SK-N-SH treated with all-trans-retinoic acid at 6 μM for 48 hours (cell line): ENCODE data around the gene DBI.

Experiments
- ATAC-seq: fragments of 200-7000 bp; cut with Tn5 transposase; 3 replicates; pipeline ENCODE4 v1.9.1; 2020; ENCODE audit warnings: mild to moderate bottlenecking, moderate library complexity
- ARNTL ChIP-seq: fragments of 450-650 bp; formaldehyde crosslinking; IDR thresholded peaks from 2 replicates; pipeline ENCODE4 v1.5.0; 2020; ENCODE audit warnings: low read depth, mild to moderate bottlenecking, moderate library complexity, borderline replicate concordance
- BACH2 ChIP-seq: fragments of 250-450 bp; sonication (Bioruptor Pico); IDR thresholded peaks from 2 replicates; pipeline ENCODE4 v1.9.0; 2021; ENCODE audit warnings: mild to moderate bottlenecking, borderline replicate concordance
- CSDC2 ChIP-seq: fragments of 250-450 bp; sonication (Bioruptor Pico); IDR thresholded peaks from 2 replicates; pipeline ENCODE4 v1.5.0; 2020; ENCODE audit warnings: mild to moderate bottlenecking, moderate library complexity
- CSRNP3 ChIP-seq: fragments of 250-450 bp; sonication (Bioruptor Pico); IDR thresholded peaks from 2 replicates; pipeline ENCODE4 v1.5.1; 2021; ENCODE audit warnings: mild to moderate bottlenecking, moderate library complexity
- ESRRG ChIP-seq: fragments of 250-450 bp; sonication (Bioruptor Pico); IDR thresholded peaks from 2 replicates; pipeline ENCODE4 v1.6.1; 2021; ENCODE audit warnings: mild to moderate bottlenecking
- GLIS3 ChIP-seq: fragments of 250-450 bp; sonication (Bioruptor Pico); IDR thresholded peaks from 2 replicates; pipeline ENCODE4 v1.5.0; 2020; ENCODE audit warnings: mild to moderate bottlenecking, moderate library complexity
- ISL1 ChIP-seq: fragments of 250-450 bp; sonication (Bioruptor Pico); IDR thresholded peaks from 2 replicates; pipeline ENCODE4 v2.1.2; 2022; ENCODE audit warnings: mild to moderate bottlenecking, moderate library complexity
- OSR1 ChIP-seq: fragments of 250-450 bp; sonication (Bioruptor Pico); IDR thresholded peaks from 2 replicates; pipeline ENCODE4 v1.8.0; 2022; ENCODE audit warnings: moderate library complexity, mild to moderate bottlenecking, inconsistent platforms
- PPARA ChIP-seq: fragments of 250-450 bp; sonication (Bioruptor Pico); IDR thresholded peaks from 2 replicates; pipeline ENCODE4 v1.5.0; 2020; ENCODE audit warnings: mild to moderate bottlenecking, borderline replicate concordance
- RARB ChIP-seq: fragments of 250-450 bp; sonication (Bioruptor Pico); IDR thresholded peaks from 2 replicates; pipeline ENCODE4 v1.8.0; 2021; ENCODE audit warnings: mild to moderate bottlenecking, moderate library complexity
- SNAI2 ChIP-seq: fragments of 250-450 bp; sonication (Bioruptor Pico); IDR thresholded peaks from 2 replicates; pipeline ENCODE4 v1.5.0; 2020; ENCODE audit warnings: mild to moderate bottlenecking, moderate library complexity
- TCF4 ChIP-seq: fragments of 250-450 bp; sonication (Bioruptor Pico); IDR thresholded peaks from 2 replicates; pipeline ENCODE4 v1.8.0; 2021; ENCODE audit warnings: mild to moderate bottlenecking, moderate library complexity, borderline replicate concordance
- TOX ChIP-seq: fragments of 250-450 bp; sonication (Bioruptor Pico); IDR thresholded peaks from 2 replicates; pipeline ENCODE4 v1.8.0; 2021; ENCODE audit warnings: mild to moderate bottlenecking, moderate library complexity, borderline replicate concordance
- TSHZ2 ChIP-seq: fragments of 250-450 bp; sonication (Bioruptor Pico); IDR thresholded peaks from 2 replicates; pipeline ENCODE4 v1.5.0; 2020; ENCODE audit warnings: mild to moderate bottlenecking, moderate library complexity
- ZC3H10 ChIP-seq: fragments of 250-450 bp; sonication (Bioruptor Pico); IDR thresholded peaks from 2 replicates; pipeline ENCODE4 v1.5.1; 2021; ENCODE audit warnings: mild to moderate bottlenecking, moderate library complexity
- ZFP3 ChIP-seq: fragments of 250-450 bp; sonication (Bioruptor Pico); IDR thresholded peaks from 2 replicates; pipeline ENCODE4 v1.5.0; 2020; ENCODE audit warnings: mild to moderate bottlenecking, moderate library complexity
- ZNF565 ChIP-seq: fragments of 450-650 bp; formaldehyde crosslinking; conservative IDR thresholded peaks from 2 replicates; pipeline ENCODE4 v1.5.0; 2020; ENCODE audit warnings: low read depth, mild to moderate bottlenecking, moderate library complexity
- ZNF70 ChIP-seq: fragments of 450-650 bp; formaldehyde crosslinking; IDR thresholded peaks from 2 replicates; pipeline ENCODE4 v1.5.0; 2020; ENCODE audit warnings: mild to moderate bottlenecking, moderate library complexity
- ZNF8 ChIP-seq: fragments of 450-650 bp; formaldehyde crosslinking; IDR thresholded peaks from 2 replicates; pipeline ENCODE4 v1.5.0; 2020; ENCODE audit warnings: mild to moderate bottlenecking, moderate library complexity
- TF ChIP-seq, protein P1 (sequence below): fragments of 250-450 bp; sonication (Bioruptor Pico); IDR thresholded peaks from 2 replicates; pipeline ENCODE4 v1.8.0; 2020; ENCODE audit warnings: mild to moderate bottlenecking, moderate library complexity, borderline replicate concordance

DBI gene

GRCh38 chr2:119407430-119408220, 40.8 kb downstream of the DBI start (continued):
- no peak for TF ChIP-seq TSHZ2 (CRISPR knock-in tag)
- no peak for TF ChIP-seq GLIS3 (CRISPR knock-in tag)
- no peak for TF ChIP-seq BACH2 (CRISPR knock-in tag)
- no peak for TF ChIP-seq ZC3H10 (CRISPR knock-in tag)

DNA sequence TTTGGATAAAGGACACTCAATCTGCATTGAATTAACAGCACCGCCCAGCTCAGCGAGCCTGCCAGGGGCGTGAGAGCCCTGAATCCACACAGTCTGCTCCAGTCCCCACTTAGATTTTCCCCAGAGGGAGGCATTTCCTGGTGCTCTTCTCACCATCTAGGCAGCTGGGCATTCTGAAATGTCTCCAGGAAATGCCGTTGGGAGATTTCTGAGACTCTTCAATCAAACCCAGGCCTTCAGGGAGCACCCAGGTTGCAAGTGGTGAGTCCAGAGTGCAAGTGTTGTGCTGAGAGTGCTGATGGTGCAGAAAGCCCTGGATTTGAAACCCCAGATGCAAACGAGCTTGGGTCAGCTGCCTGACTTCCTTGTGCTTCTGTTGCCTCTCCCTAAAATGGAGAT, 41.4 kb downstream of the DBI start:
- ATAC-seq: peak; percentile 43
- TF ChIP-seq ZFP3 (CRISPR knock-in tag): no peak
- no peak for TF ChIP-seq ISL1 (CRISPR knock-in tag)
- TF ChIP-seq CSDC2 (CRISPR knock-in tag): no peak
- no peak for TF ChIP-seq SNAI2 (CRISPR knock-in tag)
- TF ChIP-seq BACH2 (CRISPR knock-in tag): no peak
- no peak for TF ChIP-seq PPARA (CRISPR knock-in tag)
- no peak for TF ChIP-seq TCF4
- no peak for TF ChIP-seq ESRRG
- TF ChIP-seq ZC3H10 (CRISPR knock-in tag): no peak
- no peak for TF ChIP-seq ARNTL
- no peak for TF ChIP-seq RARB (CRISPR knock-in tag)
- no peak for TF ChIP-seq ZNF8 (CRISPR knock-in tag)
- TF ChIP-seq TSHZ2 (CRISPR knock-in tag): no peak
- no peak for TF ChIP-seq GLIS3 (CRISPR knock-in tag)
- TF ChIP-seq, protein P1, sequence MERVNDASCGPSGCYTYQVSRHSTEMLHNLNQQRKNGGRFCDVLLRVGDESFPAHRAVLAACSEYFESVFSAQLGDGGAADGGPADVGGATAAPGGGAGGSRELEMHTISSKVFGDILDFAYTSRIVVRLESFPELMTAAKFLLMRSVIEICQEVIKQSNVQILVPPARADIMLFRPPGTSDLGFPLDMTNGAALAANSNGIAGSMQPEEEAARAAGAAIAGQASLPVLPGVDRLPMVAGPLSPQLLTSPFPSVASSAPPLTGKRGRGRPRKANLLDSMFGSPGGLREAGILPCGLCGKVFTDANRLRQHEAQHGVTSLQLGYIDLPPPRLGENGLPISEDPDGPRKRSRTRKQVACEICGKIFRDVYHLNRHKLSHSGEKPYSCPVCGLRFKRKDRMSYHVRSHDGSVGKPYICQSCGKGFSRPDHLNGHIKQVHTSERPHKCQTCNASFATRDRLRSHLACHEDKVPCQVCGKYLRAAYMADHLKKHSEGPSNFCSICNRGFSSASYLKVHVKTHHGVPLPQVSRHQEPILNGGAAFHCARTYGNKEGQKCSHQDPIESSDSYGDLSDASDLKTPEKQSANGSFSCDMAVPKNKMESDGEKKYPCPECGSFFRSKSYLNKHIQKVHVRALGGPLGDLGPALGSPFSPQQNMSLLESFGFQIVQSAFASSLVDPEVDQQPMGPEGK (CRISPR knock-in tag): no peak
- no peak for TF ChIP-seq OSR1 (CRISPR knock-in tag)
- TF ChIP-seq ZNF565 (CRISPR knock-in tag): no peak

- ATAC-seq: no peak
- TF ChIP-seq CSDC2 (CRISPR knock-in tag) (no peak), ZC3H10 (CRISPR knock-in tag) (no peak), BACH2 (CRISPR knock-in tag) (no peak), SNAI2 (CRISPR knock-in tag) (no peak), GLIS3 (CRISPR knock-in tag) (no peak), PPARA (CRISPR knock-in tag) (no peak), ZNF565 (CRISPR knock-in tag) (no peak), ESRRG (no peak), TOX (CRISPR knock-in tag) (no peak), ZNF8 (CRISPR knock-in tag) (no peak), OSR1 (CRISPR knock-in tag) (no peak)
Measured at GRCh38 chr2:119409506-119409905, 42.7 kb downstream of the DBI start.

DNA sequence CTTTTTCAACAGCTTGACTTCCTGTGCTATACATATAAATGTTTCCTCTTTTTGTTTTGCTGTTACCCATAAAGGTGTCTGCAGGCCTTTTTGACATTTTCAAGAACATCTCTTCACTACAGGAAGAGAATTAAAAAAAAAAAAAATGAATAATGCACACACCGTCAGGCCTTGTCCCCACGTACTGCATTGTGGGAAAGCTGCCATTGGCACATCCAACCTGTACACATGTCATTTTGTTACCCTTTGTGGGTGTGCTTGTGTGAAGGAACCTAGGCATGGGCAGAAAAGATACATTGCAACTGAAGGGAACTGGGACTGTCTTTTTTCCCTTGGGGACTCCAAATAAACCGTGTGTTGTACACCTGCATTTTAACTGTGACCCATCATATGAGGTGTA, 48.1 kb downstream of the DBI start:
- no peak for ATAC-seq
- no peak for TF ChIP-seq CSRNP3
- no peak for TF ChIP-seq ISL1 (CRISPR knock-in tag)
- TF ChIP-seq ZNF70 (CRISPR knock-in tag): no peak
- no peak for TF ChIP-seq OSR1 (CRISPR knock-in tag)
- no peak for TF ChIP-seq PPARA (CRISPR knock-in tag)
- TF ChIP-seq ZFP3 (CRISPR knock-in tag): no peak
- TF ChIP-seq TOX (CRISPR knock-in tag): no peak
- no peak for TF ChIP-seq TSHZ2 (CRISPR knock-in tag)
